Ascending aorta (tissue), 2 donors: Measurements from ENCODE around the gene SLC25A42. TPM values are rescaled to one million over a fixed set of nuclear protein-coding genes. Genes with fewer than 3 reads are reported as not detected.

Experiments
- DNase-seq, 2 donors: peaks; one replicate each; pipeline ENCODE4 v3.0.0-alpha.2; 2019; ENCODE audit warnings: low spot score in 2 of 2
- H3K27ac ChIP-seq, 2 donors: fragments of 200-600 bp; sonication (generic); one replicate each; pipeline ENCODE4 v1.5.1; 2016 to 2017; ENCODE audit warnings: mild to moderate bottlenecking in 1 of 2
- H3K27me3 ChIP-seq: fragments of 200-600 bp; sonication (generic); one replicate; pipeline ENCODE4 v1.5.1; 2017
- H3K36me3 ChIP-seq, 2 donors: fragments of 200-600 bp; sonication (generic); one replicate each; pipeline ENCODE4 v1.5.1; 2016
- H3K4me1 ChIP-seq, 2 donors: fragments of 200-600 bp; sonication (generic); one replicate each; pipeline ENCODE4 v1.5.1; 2016 to 2017; ENCODE audit warnings: mild to moderate bottlenecking in 1 of 2
- H3K4me3 ChIP-seq, 2 donors: fragments of 200-600 bp; sonication (generic); one replicate each; pipeline ENCODE4 v1.5.1; 2016 to 2017; ENCODE audit warnings: mild to moderate bottlenecking in 1 of 2
- H3K9me3 ChIP-seq, 2 donors: fragments of 200-600 bp; sonication (generic); one replicate each; pipeline ENCODE4 v1.5.1; 2016
- CTCF ChIP-seq, 3 experiments: fragments of 200-600 bp in 2 of 3; fragments of 450-650 bp in 1 of 3; sonication (generic) in 2 of 3; IDR thresholded peaks; one replicate each; pipeline ENCODE4 v1.5.1; 2016 to 2019; ENCODE audit warnings: antibody characterized with exemption in 3 of 3, mild to moderate bottlenecking in 1 of 3, moderate library complexity in 1 of 3
- intact Hi-C: fragments of 100-400 bp; cut with DNase I; formaldehyde crosslinking; loops from one replicate; pipeline ENCODE4 v1.15.1; 2023
- total RNA-seq: library from RNA; depleted of rRNA; stranded (reverse); fragments of >200 nt; gene quantifications from one replicate; pipeline ENCODE4 v1.1.0, GENCODE V29; 2016

Gene SLC25A42
- total RNA-seq, 1 donor from 2014 or later, result 8.9 TPM

- no peak for TF ChIP-seq CTCF (IDR thresholded peaks at IDR 0.05)
- Histone ChIP-seq H3K27ac (no peak overlapping the region), H3K36me3 (peaks cover 0 to under 1% of the 10 kb centered on the region in 2 donors), H3K27me3 (no peaks in the 10 kb centered on the region), H3K9me3 (no peaks in the 10 kb centered on the region), H3K4me3 (peak overlapping the region; percentile 56 to 77), H3K4me1 (peaks cover 0 to 8% of the 10 kb centered on the region in 2 donors)
- intact Hi-C loops, result loop anchor here (1.0 to 10.0 kb wide), 4 partner anchors 55 to 223 kb away; partner anchors contain the start of genes BORCS8, COPE, DDX49 and RFXANK
- no peak for DNase-seq
Measured at GRCh38 chr19:19137556-19138108, 73.8 kb downstream of the SLC25A42 start.

DNA sequence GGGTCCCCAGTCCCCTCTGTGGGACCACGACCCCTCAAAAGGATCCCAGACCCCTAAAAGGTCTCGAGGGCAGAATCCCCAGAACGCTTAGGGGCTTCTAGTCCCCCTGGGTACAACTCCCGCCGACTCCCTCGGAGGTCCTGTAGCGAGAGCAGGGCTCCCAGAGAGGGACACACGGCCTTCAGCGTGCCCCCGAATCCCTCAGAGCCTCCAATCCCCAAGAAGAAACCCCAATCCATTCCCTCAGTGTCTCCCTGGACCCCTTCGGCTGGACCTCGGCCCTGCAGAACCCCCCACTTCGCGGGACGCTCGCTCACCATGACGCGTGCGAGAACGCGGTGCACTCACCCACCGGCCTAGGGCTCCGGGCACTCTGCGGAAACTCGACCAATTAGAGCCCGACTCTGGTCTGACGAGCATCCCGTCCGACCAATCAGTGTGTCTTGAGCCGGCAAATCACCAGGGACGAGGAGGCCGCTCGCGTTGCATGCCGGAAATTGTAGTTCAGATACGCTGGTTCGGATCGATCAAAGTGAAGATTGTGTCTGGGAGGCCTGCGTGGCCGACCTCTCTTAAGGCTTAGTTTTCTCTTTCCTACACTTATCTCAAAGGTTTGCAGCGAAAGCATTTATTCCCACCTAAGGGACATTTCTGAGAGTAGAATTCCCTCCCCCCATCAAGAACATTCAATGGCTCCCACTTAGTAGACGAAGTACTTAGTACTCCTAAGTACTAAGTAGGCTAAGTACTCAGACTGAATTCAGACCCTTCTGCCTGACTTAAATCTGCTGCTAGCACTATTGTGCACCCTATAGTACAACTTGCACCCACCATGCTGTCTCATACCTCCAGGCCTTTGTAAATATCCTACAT, 74.6 kb downstream of the SLC25A42 start, which contains the start of gene TMEM161A:
TMEM161A (minus strand) TSS at position 370 of the 873 bp plus-strand sequence; CDS start at position 320, 50 bp downstream.
- no peaks in the 10 kb centered on the region for H3K27me3 ChIP-seq
- intact Hi-C loops, result loop anchor here (1.0 to 10.0 kb wide), 4 partner anchors 54 to 224 kb away; partner anchors contain the start of genes BORCS8, COPE, DDX49 and RFXANK
- no peaks in the 10 kb centered on the region for H3K36me3 ChIP-seq
- H3K4me3 ChIP-seq, result peak within 1 kb of the TSS; percentile 56 to 77
- H3K4me1 ChIP-seq, result peaks cover 0 to 8% of the 10 kb centered on the region in 2 donors
- H3K9me3 ChIP-seq, result no peaks in the 10 kb centered on the region
- no peak within 1 kb of the TSS for H3K27ac ChIP-seq
- DNase-seq, result peak; percentile 94 to 98
- no peak for TF ChIP-seq CTCF (IDR thresholded peaks at IDR 0.05)

DNA sequence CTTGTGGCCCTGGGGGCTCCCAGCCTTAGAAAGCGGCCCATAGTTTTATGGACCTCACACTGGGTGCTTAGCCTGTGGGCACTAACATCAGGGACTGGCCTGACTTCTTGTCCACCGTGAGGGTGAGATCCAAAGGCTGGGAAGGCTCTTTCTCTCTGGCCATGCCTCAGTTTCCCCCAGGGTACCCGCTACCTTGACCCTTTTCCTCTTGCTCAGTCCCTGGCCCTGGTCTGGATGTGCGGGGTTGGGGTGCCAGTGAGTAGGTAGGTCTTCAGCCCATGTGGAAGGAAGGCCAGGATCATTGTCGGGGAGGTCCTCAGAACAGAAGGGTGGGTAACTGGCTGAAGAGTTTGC, 76.1 kb downstream of the SLC25A42 start:
- Histone ChIP-seq H3K4me3 (no peak overlapping the region), H3K27ac (no peak overlapping the region), H3K27me3 (no peaks in the 10 kb centered on the region), H3K36me3 (no peaks in the 10 kb centered on the region), H3K9me3 (no peaks in the 10 kb centered on the region), H3K4me1 (peaks cover 0 to 8% of the 10 kb centered on the region in 2 donors)
- no peak for DNase-seq
- intact Hi-C loops, result loop anchor here (2.0 to 10.0 kb wide), 3 partner anchors 53 to 225 kb away; partner anchors contain the start of genes BORCS8, COPE, DDX49 and RFXANK
- TF ChIP-seq CTCF (IDR thresholded peaks at IDR 0.05), result no peak

DNA sequence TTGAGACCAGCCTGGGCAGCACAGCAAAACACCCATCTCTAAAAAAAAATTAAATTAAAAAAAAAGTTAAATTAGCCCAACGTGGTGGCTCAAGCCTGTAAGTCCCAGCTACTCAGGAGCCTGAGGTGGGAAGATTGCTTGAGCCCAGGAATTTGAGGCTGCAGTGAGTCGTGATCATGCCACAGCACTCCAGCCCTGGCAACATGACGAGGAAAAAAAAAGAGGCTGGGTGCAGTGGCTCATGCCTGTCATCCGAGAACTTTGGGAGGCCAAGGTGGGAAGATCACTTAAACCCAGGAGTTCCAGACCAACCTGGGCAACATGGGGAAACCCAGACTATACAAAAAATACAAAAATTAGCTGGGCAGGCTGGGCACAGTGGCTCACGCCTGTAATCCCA, 76.7 kb downstream of the SLC25A42 start:
- intact Hi-C loops, result no loop called here
- Histone ChIP-seq H3K27me3 (no peaks in the 10 kb centered on the region), H3K4me3 (no peak overlapping the region), H3K27ac (no peak overlapping the region), H3K36me3 (no peaks in the 10 kb centered on the region), H3K9me3 (no peaks in the 10 kb centered on the region), H3K4me1 (peaks cover 0 to 8% of the 10 kb centered on the region in 2 donors)
- no peak for TF ChIP-seq CTCF (IDR thresholded peaks at IDR 0.05)
- DNase-seq, result no peak

DNA sequence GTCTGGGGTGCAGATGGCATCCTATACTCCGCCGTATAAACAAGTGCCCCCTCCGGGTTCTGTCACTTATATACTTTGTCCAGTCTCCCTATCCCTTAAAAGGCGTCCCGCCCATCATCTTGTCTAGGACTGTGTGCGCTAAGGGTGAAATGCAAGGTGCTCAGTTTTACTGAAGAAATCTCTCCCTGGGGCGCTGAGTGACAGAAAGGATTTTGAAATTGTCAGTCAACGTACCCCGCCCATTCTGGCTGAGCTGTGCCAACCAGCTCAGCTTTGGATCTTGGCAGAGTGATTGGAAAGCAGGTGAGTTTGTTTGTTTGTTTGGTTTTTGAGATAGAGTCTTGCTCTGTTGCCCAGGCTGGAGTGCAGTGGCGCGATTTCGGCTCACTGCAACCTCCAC, 78.6 kb downstream of the SLC25A42 start:
- no peaks in the 10 kb centered on the region for H3K27me3 ChIP-seq
- intact Hi-C loops, result no loop called here
- H3K4me3 ChIP-seq, result no peak overlapping the region
- DNase-seq, result no peak
- H3K36me3 ChIP-seq, result peaks cover 0 to 4% of the 10 kb centered on the region in 2 donors
- TF ChIP-seq CTCF (IDR thresholded peaks at IDR 0.05), result no peak
- no peak overlapping the region for H3K27ac ChIP-seq
- peaks cover 0 to 10% of the 10 kb centered on the region in 2 donors for H3K4me1 ChIP-seq
- no peaks in the 10 kb centered on the region for H3K9me3 ChIP-seq
